PC-9 (cell line): ENCODE results near the gene GPR4.

Source experiments
- EZH2 ChIP-seq: fragments of 200-600 bp; sonication (generic); IDR thresholded peaks from 2 replicates; pipeline ENCODE4 v1.8.0; 2017; ENCODE audit warnings: antibody characterized with exemption, low read depth
- TF ChIP-seq, protein P1 (sequence below): fragments of 200-600 bp; sonication (generic); conservative IDR thresholded peaks from 2 replicates; pipeline ENCODE4 v1.6.1; 2017; ENCODE audit warnings: mixed run types, antibody characterized with exemption, mild to moderate bottlenecking, moderate library complexity

DNA sequence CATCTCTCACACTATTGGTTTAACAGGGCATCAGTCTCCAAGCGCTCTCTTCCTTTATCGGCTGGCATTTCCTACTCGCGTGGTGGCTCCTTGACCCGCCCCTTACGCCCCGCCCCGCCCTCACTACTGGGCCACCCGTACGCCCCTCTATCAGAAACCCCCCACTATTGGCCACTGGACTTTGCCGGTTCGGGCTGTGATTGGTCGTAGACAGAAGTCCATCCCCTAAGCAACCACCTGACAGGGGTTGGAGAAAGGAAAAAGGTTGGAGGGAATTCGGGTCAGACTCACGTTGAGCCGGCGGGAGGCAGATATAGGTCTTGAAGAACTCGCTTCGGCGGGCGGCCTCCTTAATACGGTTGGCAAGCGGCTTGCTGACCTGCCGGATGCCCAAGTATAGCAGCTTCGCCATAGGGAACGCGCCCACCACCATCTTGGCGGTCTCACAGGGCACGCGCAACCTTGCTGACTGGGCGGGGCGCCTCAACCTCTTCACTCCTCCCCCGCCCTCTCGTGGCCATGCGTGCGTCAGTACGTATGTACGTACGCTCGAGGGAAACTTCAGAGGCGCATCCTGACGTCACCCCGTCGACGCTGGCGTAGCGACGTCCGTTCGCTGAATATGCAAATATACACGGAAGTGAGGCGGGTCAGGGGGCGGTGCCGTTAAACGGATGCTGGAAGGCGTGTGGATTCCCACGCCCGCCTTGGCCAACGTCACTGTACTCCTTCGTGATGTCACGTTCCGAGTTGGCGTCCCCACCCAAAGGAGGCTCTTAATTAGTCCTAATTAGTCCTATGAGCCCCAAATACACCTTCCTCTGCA is 17.5 kb downstream of the GPR4 start, which contains the start of gene OPA3:
- TF ChIP-seq, protein P1, sequence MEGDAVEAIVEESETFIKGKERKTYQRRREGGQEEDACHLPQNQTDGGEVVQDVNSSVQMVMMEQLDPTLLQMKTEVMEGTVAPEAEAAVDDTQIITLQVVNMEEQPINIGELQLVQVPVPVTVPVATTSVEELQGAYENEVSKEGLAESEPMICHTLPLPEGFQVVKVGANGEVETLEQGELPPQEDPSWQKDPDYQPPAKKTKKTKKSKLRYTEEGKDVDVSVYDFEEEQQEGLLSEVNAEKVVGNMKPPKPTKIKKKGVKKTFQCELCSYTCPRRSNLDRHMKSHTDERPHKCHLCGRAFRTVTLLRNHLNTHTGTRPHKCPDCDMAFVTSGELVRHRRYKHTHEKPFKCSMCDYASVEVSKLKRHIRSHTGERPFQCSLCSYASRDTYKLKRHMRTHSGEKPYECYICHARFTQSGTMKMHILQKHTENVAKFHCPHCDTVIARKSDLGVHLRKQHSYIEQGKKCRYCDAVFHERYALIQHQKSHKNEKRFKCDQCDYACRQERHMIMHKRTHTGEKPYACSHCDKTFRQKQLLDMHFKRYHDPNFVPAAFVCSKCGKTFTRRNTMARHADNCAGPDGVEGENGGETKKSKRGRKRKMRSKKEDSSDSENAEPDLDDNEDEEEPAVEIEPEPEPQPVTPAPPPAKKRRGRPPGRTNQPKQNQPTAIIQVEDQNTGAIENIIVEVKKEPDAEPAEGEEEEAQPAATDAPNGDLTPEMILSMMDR, result peak; percentile 41; the same call in 1 of the 2 replicates
- TF ChIP-seq EZH2, result no peak
